Stomach (tissue), 4 donors: ENCODE results near the gene CARD6.

Experiments
- EP300 ChIP-seq: sonication (generic); formaldehyde crosslinking; IDR thresholded peaks from one replicate; pipeline ENCODE4 v1.6.1; 2017; ENCODE audit warnings: antibody characterized with exemption
- POLR2A ChIP-seq, 4 donors: fragments of 450-650 bp; IDR thresholded peaks; one replicate each; pipeline ENCODE4 v1.6.1; 2016; ENCODE audit warnings: antibody characterized with exemption in 4 of 4, control low read depth in 2 of 4, mild to moderate bottlenecking in 1 of 4, moderate library complexity in 1 of 4
- POLR2AphosphoS5 ChIP-seq, 3 donors: sonication (generic); formaldehyde crosslinking; IDR thresholded peaks; one replicate each; pipeline ENCODE4 v1.6.1; 2016; ENCODE audit warnings: antibody characterized with exemption in 3 of 3
- TF ChIP-seq, protein P1 (sequence below), 7 experiments: fragments of 450-650 bp in 4 of 7; fragments of 200-600 bp in 3 of 7; sonication (generic) in 3 of 7; IDR thresholded peaks; one replicate each; pipeline ENCODE4 v1.5.1; 2016 to 2019; ENCODE audit warnings: antibody characterized with exemption in 7 of 7, control low read depth in 2 of 7, mild to moderate bottlenecking in 1 of 7

DNA sequence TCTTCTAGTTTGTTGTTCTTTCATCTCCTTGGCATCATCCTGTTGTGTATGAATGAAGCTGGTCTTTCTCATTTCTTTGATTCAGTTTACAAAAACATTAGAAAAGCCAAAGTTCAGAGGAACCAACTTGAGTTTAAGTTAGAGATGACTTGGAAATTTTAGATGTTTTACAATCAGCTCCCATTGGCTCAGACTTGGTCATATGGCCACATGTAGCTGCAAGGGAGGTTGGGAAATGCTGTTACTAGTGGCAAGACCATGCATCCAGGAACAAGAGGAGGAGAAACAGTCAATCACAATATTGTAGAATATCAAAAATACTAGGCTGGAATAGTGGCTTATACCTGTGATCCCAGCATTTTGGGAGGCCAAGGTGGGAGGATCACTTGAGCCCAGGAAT, 19.5 kb downstream of the CARD6 start:
- no peak for TF ChIP-seq POLR2AphosphoS5 (IDR thresholded peaks at IDR 0.05)
- TF ChIP-seq, protein P1, sequence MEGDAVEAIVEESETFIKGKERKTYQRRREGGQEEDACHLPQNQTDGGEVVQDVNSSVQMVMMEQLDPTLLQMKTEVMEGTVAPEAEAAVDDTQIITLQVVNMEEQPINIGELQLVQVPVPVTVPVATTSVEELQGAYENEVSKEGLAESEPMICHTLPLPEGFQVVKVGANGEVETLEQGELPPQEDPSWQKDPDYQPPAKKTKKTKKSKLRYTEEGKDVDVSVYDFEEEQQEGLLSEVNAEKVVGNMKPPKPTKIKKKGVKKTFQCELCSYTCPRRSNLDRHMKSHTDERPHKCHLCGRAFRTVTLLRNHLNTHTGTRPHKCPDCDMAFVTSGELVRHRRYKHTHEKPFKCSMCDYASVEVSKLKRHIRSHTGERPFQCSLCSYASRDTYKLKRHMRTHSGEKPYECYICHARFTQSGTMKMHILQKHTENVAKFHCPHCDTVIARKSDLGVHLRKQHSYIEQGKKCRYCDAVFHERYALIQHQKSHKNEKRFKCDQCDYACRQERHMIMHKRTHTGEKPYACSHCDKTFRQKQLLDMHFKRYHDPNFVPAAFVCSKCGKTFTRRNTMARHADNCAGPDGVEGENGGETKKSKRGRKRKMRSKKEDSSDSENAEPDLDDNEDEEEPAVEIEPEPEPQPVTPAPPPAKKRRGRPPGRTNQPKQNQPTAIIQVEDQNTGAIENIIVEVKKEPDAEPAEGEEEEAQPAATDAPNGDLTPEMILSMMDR (IDR thresholded peaks at IDR 0.05) = no peak
- no peak for TF ChIP-seq POLR2A (IDR thresholded peaks at IDR 0.05)
- no peak for TF ChIP-seq EP300
